HG03521 (cell line): ENCODE measurements around the gene FHL5.
"Not testable (repeated sequence)": the region's sequence is repeated elsewhere in the genome, so short reads cannot be mapped to it uniquely, and the experiment has no call there.

Experiments used
- ATAC-seq: cut with Tn5 transposase; IDR thresholded peaks from one replicate; pipeline ENCODE4 v1.9.1; 2021; ENCODE audit warnings: mild to moderate bottlenecking, moderate library complexity; ENCODE audit not compliant: unreplicated experiment

FHL5 gene, protein sequence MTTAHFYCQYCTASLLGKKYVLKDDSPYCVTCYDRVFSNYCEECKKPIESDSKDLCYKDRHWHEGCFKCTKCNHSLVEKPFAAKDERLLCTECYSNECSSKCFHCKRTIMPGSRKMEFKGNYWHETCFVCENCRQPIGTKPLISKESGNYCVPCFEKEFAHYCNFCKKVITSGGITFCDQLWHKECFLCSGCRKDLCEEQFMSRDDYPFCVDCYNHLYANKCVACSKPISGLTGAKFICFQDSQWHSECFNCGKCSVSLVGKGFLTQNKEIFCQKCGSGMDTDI

DNA sequence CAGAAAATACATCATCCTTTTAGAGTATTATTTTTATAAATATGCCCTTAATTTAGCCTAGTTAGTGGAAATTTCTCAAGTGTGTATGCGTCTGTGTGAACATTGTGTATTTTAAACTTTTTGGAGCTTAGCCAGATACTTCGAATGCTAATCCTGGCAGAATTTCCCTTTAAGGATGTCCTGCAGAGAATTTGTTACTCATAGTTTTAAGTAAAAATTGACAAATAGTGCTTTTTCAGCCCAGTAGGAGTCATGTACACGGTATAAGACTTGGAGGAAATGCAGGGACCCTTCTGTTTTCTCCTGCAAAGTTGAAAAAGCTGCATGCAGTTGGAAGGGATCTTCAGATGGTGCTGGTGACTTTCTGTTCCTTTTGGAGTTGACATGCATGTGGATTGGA lies at the start of gene FHL5:
Gene FHL5, plus strand, starts transcription at position 243 of the 400 bp plus-strand sequence. CDS start 40,486 bp downstream, outside the sequence.
- no peak for ATAC-seq

DNA sequence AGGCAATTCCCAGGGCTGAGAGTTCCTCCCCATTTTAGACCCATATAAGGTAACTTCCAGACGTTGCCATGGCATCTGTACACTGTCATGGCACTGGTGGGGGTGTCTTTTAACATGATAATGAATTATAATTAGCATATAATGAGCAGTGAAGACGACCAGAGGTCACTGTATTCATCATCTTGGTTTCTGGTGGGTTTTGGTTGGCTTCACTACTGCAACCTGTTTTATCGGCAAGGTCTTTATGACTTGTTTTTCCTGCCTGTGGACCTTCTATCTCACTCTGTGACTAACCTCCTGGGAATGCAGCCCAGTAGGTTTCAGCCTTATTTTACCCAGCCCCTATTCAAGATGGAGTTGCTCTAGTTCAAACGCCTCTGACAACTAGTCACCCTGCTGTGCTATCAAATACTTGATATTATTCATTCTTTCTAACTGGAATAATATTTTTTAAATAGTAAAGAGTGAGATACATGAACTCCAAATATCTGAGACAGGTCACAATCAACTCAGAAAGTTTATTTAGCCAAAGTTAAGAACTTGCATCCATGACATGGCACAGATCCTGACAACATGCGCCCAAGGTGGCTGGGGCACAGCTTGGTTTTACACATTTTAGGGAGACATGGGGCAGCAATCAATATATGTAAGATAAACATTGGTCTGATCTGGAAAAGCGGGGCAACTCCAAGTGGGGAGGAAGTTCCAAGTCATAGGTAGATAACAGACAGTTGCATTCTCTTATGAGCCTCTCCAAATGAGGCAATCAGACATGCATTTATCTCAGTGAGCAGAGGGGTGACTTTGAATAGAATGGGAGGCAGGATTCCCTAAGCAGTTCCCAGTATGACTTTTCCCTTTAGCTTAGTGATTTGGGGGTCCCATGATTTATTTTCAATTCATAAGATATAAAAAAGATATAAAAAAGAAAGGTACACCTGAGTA lies 42.5 kb upstream of the FHL5 start:
- ATAC-seq: no peak

DNA sequence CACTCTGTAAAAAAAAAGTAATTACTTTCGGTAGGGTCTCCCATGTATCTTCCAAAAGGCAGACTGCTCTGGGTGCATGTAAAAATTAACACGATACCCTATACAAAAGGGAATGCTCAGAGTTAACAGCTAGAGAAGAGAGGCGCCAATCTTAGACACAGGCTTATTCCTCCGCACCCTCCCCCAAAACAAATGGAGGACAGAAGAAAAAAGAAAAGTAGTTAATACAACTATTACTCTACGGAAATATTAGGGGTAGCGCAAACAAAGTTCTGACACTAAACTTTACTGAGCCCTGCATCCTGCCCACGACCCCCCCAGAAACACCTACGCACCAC lies 41.7 kb upstream of the FHL5 start:
- peak; percentile 22 for ATAC-seq

DNA sequence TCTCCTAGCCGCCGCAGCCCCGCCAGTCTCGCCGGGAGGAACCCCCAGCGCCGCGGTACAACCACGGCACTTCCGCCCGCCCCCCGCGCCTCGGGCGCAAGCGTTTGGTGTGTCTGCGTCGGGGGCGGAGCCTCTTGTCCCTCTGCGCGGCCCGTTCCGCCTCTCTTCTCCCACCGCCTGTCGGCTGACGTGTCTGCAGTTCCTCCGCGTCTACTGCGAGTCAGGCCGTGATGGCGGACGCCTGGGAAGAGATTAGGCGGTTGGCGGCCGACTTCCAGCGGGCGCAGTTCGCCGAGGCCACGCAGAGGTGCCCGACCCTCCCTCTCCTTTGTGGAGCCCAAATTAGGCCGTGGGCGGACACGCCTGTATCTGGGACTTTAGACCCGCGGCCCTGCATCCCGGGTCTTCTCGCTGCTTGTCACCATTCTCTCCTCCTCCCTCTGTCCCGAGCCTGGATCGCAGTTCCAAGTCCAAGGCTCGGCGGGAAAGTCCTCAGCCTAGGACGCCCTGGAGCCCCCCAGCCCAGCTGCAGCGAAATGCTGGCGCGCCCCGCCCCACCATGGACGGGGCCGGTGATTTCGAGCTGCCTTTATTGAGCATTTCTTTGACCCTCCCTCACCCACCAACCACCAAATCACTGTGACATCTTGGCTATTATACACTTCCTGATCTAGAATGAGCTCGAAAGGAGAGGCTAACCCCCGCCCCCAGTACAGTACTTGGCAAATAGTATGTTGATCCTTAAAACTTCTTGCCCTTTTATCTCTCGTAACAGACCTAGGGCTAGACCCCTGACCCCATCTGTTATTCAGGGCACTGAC lies 41.1 kb upstream of the FHL5 start, which contains the start of gene UFL1:
Gene UFL1, plus strand, starts transcription at position 163 of the 821 bp plus-strand sequence. Its CDS starts 68 bp downstream, at position 231.
- ATAC-seq: peak; percentile 98

DNA sequence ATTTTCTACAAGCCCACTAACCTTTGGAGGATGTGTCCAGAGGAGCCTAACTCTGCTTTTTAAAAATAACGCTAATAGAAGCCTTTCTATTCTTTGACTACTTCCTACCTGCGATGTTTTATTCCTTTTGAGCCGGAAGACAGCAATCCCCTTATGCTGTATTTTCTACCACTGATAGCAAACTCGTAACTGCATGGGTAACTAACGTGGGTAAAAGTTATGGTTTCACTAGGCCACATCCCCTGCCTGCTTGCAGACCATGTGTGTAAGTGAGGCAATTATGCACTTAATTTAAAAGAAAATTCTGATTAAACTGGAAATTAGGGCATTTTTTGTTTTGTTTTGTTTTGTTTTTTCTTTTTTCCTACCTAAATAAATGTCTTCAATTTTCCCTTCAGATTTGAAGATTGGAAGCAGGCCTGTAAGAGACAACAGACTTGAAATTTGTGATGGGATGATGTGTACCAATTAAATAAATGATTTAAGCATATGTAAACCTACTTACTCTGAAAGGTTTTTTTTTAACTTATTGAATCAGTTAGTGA lies 40.4 kb upstream of the FHL5 start:
- ATAC-seq: no peak

DNA sequence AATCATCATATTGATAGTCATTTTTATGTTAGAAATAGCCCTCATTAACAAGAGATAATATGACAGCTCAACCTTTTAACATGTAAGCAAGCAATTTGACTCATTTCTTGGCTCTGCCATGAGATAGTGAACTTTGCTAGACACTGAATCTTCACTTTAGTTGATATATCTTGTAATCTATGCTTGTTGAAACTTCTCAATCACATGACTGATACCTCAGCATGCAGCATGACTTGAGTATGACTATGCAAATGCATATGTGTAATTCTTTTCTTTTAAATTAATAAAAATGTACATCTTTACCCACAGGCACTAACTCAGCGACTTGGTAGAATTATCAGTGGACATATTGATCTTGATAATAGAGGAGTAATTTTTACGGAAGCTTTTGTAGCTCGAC lies 34.7 kb upstream of the FHL5 start:
- no peak for ATAC-seq

DNA sequence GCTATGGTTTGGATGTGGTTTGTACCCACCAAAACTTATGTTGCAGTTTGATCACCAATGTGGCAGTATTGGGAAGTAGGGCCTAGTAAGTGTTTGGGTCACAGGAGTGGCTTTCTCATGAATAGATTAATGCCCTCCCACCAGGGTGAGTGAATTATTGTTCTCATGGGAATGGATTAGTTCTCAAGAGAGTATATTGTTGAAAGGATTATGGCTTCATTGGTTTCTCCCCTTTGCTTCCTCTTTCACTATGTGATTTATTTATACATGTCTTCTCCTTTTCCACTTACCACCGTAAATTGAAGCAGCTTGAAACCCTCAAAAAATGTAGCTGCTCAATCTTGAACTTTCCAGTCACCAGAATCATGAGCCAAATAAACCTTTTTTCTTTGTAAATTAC lies 30.5 kb upstream of the FHL5 start:
- ATAC-seq: no peak

DNA sequence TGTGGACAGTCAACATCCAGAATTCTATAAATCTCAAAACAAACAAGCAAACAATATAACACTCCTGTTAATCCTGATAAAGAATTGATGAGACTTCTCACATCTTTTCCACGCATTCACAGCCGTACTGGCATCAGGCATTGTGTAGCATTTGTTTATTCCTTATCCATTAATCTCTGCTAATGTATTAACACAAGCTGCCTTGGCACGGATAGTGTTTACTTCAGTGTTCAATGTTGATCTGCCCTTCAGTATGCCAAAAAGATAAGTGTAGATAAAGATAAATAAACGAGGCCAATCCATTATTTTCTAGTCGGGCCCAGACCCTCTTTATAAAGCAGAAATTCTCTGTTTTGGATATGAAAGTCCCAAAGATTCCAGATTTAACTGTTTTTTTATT lies 25.2 kb upstream of the FHL5 start:
- no peak for ATAC-seq

DNA sequence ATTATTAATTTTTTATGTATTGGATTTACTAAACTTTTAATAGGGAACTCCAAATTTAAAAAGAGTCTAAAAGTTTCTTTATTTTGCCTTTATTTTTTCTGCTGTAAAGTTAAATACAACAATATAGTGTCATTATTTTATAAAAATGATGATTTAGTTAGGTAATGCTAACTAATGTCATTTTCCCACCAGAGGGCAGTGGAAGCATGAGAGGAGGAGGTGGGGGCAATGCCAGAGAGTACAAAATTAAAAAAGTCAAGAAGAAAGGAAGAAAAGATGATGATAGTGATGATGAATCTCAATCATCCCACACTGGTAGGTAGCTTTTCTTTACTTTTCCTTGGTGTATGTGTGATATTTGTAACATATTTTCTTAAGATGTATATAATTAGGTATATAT lies 20.2 kb upstream of the FHL5 start:
- peak; percentile 61 for ATAC-seq

DNA sequence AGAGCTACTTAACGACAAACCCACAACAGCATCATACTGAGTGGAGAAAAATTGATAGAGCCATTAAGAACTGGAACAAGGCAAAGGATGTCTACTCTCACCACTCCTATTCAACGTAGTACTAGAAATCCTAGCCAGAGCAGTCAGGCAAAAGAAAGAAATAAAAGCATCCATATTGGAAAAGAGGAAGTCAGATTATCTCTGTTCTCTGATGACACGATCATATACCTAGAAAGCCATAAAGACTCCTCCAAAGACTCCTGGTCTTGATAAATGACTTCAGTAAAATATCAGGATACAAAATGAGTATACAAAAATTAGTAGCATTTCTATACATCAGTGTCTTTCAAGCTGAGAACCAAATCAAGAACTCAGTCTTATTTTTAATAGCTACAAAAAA lies 17.0 kb upstream of the FHL5 start:
- ATAC-seq: no peak

DNA sequence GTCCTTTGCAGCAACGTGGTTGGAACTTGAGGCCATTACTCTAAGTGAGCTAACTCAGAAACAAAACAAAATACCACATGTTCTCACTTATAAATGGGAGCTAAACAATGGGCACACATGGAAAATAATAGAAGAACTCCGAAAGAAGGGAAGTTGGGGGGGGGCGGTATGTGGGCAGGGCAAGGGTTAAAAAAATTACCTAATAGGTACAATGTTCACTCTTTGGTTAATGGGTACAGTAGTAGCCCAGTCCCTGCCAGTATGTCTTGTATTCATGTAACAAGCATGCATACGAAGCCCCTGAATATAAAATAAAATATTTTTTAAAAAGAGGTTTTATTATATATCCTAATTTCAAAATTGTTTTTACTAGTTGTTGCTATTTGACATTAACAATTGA lies 15.3 kb upstream of the FHL5 start:
- no peak for ATAC-seq

DNA sequence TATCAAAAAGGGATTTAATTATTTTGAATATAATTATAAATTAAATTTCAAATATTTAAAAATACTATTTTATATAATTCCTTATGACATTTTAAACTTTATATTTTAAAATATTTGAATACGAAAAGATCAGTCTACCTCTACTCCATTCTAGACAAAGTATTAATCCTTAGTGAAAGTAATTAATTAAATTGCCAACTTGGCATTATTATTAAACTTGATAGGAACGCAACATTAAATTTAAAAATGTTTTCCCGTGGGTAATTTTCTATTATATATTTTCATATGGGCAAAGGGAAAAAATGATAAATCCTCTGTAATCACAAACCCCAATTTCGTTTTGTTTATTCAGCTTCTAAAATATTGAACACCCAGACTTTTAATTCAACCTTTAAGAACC lies 8.4 kb upstream of the FHL5 start:
- ATAC-seq: no peak

DNA sequence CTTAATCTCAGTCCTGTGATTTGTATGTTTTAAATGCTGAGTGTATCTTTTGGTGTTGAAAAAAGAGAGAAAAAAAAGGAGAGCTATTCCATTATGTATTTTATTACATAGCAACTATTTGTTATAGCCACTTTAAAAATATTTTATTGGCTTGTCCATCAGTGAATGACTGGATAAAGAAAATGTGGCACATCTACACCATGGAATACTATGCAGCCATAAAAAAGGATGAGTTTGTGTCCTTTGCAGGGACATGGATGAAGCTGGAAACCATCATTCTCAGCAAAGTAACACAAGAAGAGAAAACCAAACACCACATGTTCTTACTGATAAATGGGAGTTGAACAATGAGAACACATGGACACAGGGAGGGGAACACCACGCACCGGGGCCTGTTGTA lies 3.2 kb upstream of the FHL5 start:
- ATAC-seq: not testable (repeated sequence)

DNA sequence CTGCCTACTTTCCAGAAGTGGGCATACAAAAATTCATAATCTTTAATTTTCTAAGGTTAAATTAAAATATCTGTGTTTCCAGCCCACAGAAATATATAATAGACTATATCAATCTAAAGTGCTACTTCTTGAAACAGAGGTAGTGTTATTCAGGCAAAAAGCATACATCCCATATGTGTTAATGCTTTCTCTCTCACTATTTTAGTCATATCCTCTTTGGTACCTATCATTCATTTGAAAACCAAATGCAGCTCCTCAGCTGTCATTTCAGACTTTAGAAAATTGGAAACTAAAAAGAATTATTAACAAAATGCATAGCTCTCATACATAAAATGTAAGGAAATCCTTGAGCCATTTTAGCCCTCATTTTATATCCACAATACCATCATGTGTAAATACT lies 925 bp downstream of the FHL5 start:
- no peak for ATAC-seq

DNA sequence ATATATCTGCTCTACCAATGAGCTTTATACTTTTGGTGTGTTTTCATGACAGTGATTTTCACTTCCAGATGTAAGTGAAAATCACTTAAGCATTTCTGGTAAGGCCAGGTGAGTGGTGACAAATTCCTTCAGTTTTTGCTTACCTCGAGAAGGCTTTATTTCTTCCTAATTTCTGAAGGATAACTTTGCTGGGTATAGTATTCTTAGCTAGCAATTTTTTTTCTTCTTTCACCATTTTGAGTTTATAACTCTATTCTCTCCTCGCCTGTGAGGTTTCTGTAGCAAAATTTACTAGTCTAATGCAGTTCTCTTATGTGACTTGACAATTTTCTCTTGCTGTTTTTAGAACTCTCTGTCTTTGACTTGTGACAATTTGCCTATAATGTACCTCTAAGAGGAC lies 7.1 kb downstream of the FHL5 start:
- no peak for ATAC-seq

DNA sequence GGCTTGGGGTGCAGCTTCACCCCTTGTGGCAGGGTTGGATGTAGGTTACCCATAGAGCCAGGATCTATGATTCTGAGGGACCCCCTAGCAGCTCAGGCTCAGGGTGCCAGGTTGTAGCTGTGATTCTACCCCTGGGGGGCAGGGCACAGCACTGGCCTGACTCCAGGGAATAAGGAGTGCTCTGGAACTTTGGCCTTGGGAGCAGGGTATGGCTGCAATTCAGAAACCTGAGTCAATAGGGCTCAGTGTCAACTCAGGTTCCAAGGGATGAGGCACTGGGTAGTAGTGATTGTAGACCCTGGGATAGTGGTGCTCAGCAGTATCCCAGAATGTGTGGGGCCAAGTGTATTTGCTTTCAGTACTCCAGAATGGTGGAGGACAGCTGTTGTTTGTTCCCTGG lies 8.6 kb downstream of the FHL5 start:
- no peak for ATAC-seq

DNA sequence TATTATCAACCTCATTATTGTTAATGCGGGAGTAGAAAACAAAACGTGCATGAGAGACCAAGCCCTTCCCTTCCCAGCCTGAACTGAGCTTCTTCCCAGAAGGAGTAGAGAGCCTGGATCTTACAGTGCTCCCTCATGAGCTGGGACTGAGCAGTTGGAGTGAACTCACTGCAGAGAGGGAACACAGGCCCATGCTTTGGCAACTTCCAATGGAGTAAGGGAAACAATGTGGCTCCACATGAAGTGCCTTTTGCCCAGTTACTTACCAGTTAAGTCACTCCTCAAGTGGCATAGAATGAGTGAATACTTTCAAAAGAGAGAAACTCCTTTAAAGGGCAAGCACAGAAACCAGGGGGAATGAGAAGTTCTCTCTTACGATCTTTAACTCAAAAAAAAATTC lies 12.4 kb downstream of the FHL5 start:
- ATAC-seq: no peak

DNA sequence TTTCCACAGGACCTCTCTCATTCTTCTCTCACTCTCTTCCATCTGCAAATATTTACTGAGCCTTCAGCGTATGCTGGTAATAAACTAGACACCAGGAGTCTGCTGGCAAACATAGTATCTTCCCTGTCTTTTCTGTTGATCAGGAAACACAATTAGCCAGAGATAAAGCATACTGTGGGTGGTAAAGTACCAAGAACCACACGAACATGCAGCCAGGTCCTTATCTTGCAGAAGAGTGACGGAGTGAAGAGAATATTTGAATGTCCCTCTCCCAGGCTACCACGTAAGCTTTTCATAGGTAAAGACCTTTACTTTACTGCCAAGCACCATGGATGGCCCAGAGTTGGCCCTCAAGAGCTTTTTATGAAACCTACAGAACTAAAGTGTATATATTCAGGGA lies 13.3 kb downstream of the FHL5 start:
- no peak for ATAC-seq

DNA sequence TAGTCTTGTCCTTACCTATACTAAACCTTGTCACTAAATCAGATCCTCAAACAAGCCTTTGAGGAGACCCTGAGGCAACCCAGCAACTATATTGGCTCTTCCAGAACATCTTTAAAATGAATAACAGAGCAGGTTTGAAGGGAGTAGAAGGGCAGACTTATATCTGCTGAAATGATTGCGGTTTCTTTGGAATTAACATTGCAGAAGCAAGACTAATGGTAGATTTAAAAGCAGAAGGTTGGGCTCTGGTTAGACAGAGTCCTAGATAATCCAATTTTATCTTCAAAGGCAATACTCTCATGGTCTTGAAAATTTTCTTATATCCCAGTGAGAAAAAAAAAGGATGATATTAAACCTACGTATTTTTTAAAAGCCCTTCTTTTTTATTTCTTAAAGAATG lies 19.1 kb downstream of the FHL5 start:
- no peak for ATAC-seq

DNA sequence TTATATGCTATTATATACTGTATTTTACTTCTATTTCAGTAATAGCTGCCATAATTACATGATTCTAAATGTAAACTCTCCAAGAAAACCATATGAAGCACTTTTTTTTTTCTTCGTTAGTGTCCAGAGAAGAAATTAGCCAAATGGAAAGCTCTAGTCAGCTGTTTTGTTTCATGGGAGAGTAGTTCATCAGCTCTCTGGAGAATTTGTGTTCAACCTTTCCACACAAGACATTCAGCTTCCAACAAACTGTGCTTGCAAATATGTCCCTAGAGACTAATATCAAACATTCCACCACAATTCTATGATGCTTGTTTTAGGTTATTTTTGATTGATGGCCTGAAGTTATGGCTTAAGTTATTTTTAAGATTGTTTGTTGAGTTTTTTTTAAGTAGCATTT lies 19.5 kb downstream of the FHL5 start:
- ATAC-seq: no peak

DNA sequence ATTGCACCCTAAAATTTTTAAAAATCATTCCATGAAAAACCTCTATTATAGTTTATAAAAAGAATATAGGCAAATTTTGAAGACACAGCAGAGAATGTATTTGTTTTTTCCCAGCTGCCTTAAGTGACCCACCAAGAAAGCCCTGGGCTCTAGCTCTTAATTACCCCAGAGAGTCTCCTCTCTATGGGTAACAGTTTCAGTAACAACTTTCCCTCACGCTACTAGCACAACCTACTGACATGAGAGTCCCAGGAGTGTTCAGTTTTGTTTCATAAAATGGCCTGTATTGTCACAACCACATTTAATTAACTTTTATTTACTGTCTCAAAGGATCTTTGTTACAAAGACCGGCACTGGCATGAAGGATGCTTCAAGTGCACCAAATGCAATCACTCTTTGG lies 41.5 kb downstream of the FHL5 start:
- no peak for ATAC-seq
